ENCODE measurements around the gene DOCK11.

DNA sequence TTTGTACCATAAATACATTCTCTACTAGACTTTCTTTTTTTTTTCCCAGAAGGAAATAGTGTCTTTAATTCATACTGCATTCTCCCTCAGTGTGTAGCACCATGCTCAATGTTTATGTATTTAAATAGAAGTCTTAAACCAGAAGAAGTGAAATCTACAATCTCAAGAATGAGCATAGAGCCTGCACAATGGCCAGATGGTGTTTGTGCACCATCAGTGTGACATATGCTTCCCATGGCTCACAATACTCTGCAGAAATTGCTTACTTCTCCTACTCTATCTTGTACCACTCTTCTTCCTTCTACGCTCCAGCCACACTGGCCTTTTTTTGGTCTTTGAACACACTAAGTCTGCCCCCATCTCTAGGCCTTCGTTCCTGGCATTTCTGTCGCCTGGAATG is 2.6 kb upstream of the DOCK11 start:
- TF ChIP-seq ARNT (IDR thresholded peaks at IDR 0.05) = no peak
- TF ChIP-seq L3MBTL2 (conservative IDR thresholded peaks at IDR 0.05) = no peak
- TF ChIP-seq HDGF (IDR thresholded peaks at IDR 0.05; ENCODE audit: borderline replicate concordance) = no peak
- no peak for TF ChIP-seq LEF1 (IDR thresholded peaks at IDR 0.05; ENCODE audit: borderline replicate concordance)
- no peak for TF ChIP-seq FOXA1 (IDR thresholded peaks at IDR 0.05)
- TF ChIP-seq, protein P1, sequence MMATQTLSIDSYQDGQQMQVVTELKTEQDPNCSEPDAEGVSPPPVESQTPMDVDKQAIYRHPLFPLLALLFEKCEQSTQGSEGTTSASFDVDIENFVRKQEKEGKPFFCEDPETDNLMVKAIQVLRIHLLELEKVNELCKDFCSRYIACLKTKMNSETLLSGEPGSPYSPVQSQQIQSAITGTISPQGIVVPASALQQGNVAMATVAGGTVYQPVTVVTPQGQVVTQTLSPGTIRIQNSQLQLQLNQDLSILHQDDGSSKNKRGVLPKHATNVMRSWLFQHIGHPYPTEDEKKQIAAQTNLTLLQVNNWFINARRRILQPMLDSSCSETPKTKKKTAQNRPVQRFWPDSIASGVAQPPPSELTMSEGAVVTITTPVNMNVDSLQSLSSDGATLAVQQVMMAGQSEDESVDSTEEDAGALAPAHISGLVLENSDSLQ (IDR thresholded peaks at IDR 0.05) = no peak
- TF ChIP-seq CTBP1 (IDR thresholded peaks at IDR 0.05; ENCODE audit: borderline replicate concordance) = no peak
- TF ChIP-seq SP1 (IDR thresholded peaks at IDR 0.05) = no peak
- no peak for TF ChIP-seq SUZ12 (IDR thresholded peaks at IDR 0.05)

Data from HEK293T (cell line).